CD4-positive, alpha-beta T cell treated with Interleukin-2 at 100 ng/mL for 4 hours (primary cell): ENCODE data around the gene RAB9A.

Experiments
- DNase-seq: peaks from one replicate; pipeline ENCODE4 v3.0.0-alpha.2; 2020; ENCODE audit warnings: low spot score

RAB9A gene

DNA sequence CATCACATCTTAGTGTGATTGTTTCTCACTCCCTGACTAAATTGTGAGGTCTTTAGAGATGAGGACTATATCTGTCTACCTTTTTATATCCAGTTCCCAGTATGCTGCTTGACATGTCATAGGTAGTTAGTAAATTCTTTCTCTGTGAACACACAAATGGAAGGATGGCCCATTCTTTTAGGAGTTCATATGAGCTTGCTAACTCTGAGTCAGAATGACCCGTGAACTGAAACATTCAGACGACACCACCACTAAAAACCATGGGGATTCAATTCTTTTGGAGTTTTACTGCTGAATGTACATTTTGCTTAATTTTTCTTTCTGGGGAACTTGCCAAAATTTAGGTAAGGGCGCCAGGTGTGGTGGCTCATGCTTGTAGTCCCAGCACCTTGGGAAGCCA is 59.6 kb downstream of the RAB9A start:
- DNase-seq: no peak

DNA sequence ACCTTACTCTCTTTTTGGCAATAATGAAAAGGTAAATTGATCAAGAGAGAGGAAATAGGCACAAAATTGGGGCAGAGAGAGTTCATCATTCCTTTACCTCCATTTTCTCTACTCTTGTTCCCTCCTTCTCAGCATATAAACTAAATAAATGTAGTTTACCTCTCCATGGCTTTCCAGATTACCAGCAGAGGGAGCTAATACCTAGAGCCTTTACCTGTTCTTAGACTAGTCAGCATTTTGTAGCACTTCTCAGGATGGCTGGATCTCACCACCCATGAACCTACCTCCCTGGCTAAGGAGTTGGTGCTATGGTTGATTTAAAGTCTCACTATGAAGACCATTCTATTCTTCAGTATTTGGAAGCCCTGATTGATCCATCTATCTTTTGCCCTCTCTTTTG is 61.3 kb downstream of the RAB9A start:
- DNase-seq: peak; percentile 60

DNA sequence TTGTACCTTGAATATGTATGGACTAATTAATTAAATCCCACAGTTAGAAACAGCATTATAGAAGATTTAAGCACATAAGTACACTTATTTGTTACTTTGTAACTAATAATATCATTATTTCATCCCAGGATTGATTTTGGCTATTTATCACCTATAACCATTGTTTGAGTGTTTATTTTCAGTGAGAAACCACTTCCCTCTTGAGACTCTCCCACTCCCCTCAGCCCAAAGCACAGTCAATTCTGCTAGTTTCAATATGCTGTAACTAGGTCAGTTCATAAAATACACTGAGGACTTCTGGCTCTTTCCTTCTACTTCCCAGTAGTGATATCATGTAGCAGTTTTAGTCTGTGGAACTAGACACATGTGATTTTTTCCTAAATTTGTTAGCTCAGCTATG is 61.9 kb downstream of the RAB9A start:
- no peak for DNase-seq

GRCh38 chrX:13752141-13752540 is 63.2 kb downstream of the RAB9A start:
- no peak for DNase-seq

- no peak for DNase-seq
These were observed 63.7 kb downstream of the RAB9A start for GRCh38 chrX:13752646-13753045.

DNA sequence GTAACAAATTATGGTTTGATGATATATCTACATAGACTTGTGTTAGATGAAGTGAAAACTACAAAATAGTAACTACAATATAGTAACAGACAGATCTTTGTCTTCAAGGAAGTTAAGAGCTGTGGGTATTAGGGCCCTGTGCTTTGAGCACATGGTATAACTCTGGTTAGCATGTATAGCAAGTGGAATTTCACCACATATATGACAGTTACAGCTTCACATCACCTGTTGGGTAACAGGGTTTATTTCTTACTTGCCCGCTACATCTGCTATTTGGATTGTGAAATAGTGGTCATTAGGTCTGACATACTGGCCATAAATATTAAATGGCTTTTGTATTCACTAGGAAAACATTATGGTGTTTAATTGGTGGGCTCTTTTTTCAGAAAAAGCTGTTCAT is 65.8 kb downstream of the RAB9A start:
- no peak for DNase-seq

DNA sequence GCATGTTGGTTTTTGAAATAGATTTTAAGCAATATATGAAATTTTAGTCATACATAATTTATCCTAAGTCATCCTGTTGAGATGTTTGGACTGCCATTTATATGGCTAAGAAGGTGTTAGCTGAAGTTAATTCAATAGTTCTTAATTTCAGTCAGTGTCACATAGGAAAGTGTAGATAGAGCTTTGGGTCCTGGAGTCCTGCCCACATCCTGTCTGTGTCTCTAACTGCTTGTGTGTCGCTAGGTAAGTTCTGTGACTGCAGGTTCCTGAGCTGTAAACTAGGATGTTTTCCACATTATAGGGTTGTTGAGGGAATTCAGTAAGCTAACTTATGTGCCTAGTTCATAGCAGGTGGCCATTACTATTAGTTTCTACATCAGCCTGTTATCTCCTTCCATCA is 66.3 kb downstream of the RAB9A start:
- DNase-seq: peak; percentile 20

DNA sequence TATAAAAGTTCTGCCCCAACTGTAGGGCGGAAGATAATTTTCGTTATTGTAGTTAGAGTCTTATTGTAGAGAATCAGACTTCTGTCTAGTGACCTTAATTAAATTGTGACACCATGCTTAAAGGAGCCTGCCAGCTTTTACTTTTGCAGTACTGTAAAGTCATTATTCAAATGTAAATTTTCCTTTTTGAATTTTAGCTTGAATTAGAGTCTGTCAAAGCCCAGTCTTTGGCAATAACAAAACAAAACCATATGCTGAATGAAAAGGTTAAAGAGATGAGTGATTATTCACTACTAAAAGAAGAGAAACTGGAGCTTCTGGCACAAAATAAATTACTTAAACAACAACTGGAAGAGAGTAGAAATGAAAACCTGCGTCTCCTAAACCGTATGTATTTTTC is 67.5 kb downstream of the RAB9A start:
- no peak for DNase-seq

GRCh38 chrX:13759152-13759718 is 70.3 kb downstream of the RAB9A start:
- no peak for DNase-seq
